Skin epidermis (tissue), 12 donors: ENCODE results near the gene STRIT1.
A peak's percentile ranks its signal among the peaks of the same experiment; 100 is the strongest.
"Not testable (repeated sequence)": the region's sequence is repeated elsewhere in the genome, so short reads cannot be mapped to it uniquely, and the experiment has no call there.

Experiments
- H3K27ac ChIP-seq, 21 experiments: fragments of 200-600 bp; sonication (generic) in 11 of 21; one replicate each; pipeline ENCODE4 v1.5.0; 2020; ENCODE audit warnings: mild to moderate bottlenecking in 3 of 21, inconsistent platforms in 2 of 21, moderate library complexity in 2 of 21
- H3K4me3 ChIP-seq, 7 experiments: fragments of 200-600 bp; sonication (generic) in 2 of 7; one replicate each; pipeline ENCODE4 v1.5.0; 2020; ENCODE audit warnings: inconsistent platforms in 2 of 7, mild to moderate bottlenecking in 2 of 7, moderate library complexity in 1 of 7

STRIT1 gene

DNA sequence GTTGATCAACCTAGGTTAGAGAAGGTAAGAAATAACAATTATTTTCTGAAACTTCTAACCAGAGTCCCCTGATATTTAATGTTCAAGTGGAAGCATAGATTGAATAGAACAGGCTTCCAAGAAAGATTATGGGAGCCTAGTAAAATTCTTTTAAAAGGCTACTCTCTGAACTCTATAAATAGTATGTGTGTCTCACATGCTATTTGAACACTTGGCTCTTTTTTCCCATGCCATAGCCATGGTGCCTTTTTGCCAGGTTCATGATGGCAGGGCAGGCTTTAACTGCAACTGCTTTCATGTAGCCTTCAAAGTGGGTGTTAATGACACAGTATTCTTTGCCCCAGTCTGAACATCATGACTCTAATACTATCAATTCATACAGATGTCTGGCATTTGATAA lies 22.9 kb upstream of the STRIT1 start:
- no peak overlapping the region for H3K4me3 ChIP-seq
- no peak overlapping the region for H3K27ac ChIP-seq

DNA sequence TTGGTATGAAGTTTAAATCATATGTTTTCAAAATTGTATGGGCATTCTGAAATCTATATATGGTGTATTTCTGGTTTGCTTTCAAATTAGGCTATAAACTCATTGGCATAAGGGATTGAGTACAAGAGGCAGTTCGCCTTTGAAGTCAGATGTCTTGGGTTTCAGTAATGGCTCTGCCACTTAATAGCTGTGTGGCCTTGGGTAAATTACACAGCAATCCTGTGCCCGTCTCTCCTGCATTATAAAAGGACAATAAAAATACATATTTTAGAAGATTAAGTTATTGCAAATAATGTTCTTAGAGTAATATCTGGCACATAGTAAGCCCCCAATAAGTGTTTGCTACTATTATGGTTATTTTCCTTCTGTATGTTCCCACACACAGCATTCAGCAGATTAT lies 20.4 kb upstream of the STRIT1 start:
- Histone ChIP-seq H3K27ac (no peak overlapping the region), H3K4me3 (no peak overlapping the region)

DNA sequence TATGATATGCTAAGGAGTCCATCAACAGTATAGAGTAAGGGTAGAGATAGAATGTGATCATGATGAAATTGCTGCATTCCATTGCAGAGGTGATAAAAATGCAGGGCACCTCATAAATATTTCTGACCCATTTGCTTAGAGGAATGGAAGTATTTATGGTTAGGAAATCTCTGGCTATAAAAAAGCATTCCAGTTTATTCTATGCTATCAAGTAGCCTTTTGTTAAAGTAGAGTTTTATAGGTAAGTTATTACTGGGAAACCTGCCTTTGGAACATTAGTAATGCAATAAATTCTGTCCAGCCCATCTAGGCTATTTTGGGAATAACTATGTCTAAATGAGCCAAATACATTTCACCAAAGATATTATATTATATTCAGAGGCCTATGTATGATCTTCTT lies 19.8 kb upstream of the STRIT1 start:
- Histone ChIP-seq H3K4me3 (no peak overlapping the region), H3K27ac (no peak overlapping the region)

DNA sequence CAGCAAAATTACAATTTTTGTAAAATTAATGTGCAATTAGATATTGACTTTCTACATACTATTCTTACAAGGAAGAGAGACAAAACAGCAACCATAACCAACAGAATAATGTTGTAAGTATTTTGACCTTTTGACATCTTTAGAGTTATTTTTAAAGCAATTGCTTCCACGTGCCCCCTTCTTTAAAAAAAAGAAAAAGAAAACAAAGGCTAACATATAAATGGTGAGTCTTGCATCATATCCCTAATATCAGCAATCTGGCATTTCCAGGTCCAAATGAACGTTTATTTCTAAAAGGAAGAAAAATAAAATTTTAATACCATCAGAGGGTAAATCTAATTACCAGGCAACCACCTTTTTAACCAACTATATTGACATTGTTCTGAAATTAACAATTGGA lies 19.3 kb upstream of the STRIT1 start:
- Histone ChIP-seq H3K4me3 (no peak overlapping the region), H3K27ac (no peak overlapping the region)

- Histone ChIP-seq H3K27ac (no peak overlapping the region), H3K4me3 (no peak overlapping the region)
Measured at GRCh38 chr3:155309581-155309980, 16.1 kb upstream of the STRIT1 start.

DNA sequence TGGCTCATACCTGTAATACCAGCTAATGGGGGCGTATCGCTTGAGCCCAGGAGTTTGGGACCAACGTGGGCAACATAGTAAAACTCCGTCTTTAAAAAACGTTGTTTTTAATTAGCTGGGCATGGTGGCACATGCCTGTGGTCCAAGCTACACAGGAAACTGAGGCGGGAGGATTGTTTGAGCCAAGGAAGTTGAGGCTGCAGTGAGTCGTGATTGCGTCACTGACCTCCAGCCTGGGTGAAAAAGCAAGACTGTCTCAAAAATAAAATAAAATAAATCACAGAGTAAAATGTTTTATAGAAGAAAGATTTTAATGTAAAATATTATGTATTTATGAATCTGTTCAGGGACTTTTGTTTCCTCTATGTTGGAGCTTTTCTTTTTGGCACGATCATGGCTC lies 15.3 kb upstream of the STRIT1 start:
- H3K4me3 ChIP-seq: no peak overlapping the region

DNA sequence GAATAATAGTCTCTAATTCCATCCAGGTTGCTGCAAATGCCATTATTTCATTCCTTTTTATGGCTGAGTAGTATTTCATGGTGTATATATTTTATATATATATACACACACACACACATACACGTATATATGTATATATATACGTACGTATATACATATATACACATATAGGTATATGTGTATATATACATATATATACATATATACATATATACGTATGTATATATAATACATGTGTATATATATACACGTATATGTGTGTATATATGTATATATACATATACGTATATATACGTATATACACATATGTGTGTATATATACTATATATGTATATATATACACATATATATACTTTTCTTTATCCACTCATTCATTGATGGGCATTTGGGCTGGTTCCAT lies 13.7 kb upstream of the STRIT1 start:
- Histone ChIP-seq H3K4me3 (no peak overlapping the region), H3K27ac (no peak overlapping the region)

More for the DNA sequence above, 15.3 kb upstream of the STRIT1 start:
- no peak overlapping the region for H3K27ac ChIP-seq

DNA sequence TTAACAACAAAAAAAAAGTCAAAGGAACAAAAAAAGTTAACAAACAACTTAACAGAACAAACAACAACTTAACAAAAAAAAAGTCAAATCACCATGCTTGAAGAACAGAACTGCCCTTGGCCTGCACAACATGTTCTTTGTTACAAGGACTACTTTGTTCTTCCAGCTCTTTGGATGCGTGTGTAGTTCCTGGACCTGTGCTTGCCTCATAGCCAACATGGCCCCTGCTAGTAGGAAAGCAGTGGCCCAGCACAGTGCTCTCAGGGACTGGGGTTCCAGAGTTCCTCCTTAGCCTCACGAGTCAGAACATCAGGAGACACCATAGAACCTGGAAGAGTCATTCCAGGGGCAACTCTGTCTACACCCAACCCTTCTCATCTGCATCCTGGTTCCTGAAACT lies 10.9 kb upstream of the STRIT1 start:
- H3K27ac ChIP-seq: no peak overlapping the region
- H3K4me3 ChIP-seq: no peak overlapping the region

DNA sequence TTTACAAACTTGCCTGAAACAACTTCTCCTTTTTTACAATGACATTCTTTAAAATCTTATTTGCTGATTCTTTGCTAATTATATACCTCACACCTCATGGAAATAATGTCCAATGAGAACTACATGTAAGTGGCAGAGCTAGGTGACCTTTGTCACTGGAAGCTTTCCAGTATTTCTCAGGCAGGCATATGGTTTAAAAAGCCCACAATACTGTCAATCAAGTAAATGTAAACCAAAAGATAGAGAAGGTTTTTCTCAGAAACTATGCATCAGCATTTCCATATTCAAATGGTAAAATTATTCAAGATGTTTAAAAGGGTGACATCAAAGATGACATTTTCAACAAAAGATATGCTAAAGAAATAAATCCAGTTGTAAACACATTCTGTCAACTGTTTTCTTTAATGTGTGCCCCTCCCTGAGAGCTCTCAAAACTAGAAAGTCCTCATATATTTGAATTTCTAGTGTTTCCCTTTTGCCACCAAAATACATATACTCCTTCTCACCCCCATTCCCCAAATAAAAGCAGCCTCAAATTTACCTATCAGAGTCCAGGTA lies 10.1 kb upstream of the STRIT1 start:
- H3K27ac ChIP-seq: no peak overlapping the region

DNA sequence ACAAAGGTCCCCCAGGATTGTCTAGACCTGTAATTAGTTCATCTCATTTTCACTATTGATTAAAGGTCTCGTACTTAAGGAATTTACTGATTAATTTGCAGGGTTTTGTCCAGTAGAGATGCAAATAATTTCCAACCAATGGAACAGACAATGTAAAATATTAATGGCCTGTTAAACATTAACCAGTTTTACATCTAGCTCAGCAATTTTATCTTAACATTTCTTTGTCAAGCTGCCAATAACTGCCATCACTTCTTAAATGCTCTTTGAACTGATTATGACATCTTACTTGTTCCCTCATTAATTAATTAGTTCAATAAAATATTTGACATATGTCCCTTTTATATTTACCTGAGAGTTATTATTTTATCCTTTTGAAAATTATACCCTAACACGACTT lies 9.4 kb upstream of the STRIT1 start:
- H3K27ac ChIP-seq: no peak overlapping the region

More for the DNA sequence above, 10.1 kb upstream of the STRIT1 start:
- H3K4me3 ChIP-seq: no peak overlapping the region

GRCh38 chr3:155302481-155302880 lies 9.0 kb upstream of the STRIT1 start:
- H3K27ac ChIP-seq: no peak overlapping the region
- H3K4me3 ChIP-seq: no peak overlapping the region

More for the DNA sequence above, 9.4 kb upstream of the STRIT1 start:
- no peak overlapping the region for H3K4me3 ChIP-seq

DNA sequence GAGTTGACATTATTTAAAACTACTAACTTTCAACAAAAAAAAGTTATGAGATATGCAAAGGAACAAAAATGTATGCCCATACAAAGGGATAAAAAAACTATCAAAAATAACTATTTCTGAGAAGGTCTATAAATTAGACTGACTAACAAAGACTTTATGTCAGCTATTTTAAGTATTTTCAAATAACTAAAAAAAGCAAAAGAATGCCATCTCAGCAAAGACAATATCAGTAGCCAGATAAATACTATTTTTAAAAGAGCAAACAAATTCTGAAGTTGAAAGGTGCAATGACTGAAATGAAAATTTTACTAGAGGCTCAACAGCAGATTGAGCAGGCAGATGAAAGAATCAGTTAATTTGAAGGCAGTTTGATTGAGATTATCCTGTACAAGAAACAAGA lies 3.6 kb upstream of the STRIT1 start:
- Histone ChIP-seq H3K27ac (no peak overlapping the region), H3K4me3 (no peak overlapping the region)

DNA sequence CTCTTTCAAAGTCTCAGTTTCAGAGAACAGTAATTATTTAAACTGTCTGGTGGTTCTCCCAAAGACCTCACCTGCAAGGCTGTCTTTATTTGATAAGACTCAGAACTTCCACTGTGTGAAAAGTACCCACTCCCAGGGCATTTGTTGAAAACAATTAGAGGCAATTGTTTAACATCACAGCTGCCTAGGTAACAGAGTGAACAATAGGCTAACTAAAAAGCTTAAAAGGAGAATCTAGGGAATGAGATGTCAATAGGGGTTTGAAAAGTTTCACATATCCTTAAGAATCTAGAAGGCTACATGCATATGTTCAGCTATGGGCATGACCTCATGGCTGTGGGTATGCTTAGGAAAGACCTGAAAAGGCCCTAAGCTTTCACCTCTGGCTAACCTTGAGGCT lies 2.9 kb upstream of the STRIT1 start:
- no peak overlapping the region for H3K27ac ChIP-seq
- no peak overlapping the region for H3K4me3 ChIP-seq

- H3K27ac ChIP-seq: no peak overlapping the region
- H3K4me3 ChIP-seq: no peak overlapping the region
Measured at GRCh38 chr3:155292693-155293092, 790 bp downstream of the STRIT1 start.

DNA sequence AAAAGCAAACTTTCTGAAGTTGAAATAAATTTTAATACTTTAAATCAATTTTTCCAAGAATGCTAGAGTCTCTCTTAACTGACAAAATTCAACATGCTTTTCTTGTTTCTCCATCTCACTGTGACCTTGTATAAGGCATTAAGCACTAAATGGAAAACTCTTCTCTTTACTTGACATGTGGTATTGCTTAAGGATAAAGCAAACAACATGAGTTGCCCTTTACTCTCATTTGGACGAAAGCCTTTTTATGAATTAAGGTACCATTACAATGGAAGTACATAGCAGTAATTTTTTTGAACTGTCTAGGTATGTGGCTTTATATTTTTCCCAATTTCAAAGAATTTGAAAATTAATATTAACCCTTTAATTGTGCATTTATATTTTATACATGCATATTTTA lies 1.4 kb downstream of the STRIT1 start:
- no peak overlapping the region for H3K4me3 ChIP-seq
- no peak overlapping the region for H3K27ac ChIP-seq

GRCh38 chr3:155286736-155287135 lies 6.7 kb downstream of the STRIT1 start:
- Histone ChIP-seq H3K4me3 (no peak overlapping the region), H3K27ac (no peak overlapping the region)

GRCh38 chr3:155285936-155286335 lies 7.5 kb downstream of the STRIT1 start:
- Histone ChIP-seq H3K4me3 (no peak overlapping the region), H3K27ac (no peak overlapping the region)

GRCh38 chr3:155283092-155284056 lies 10.1 kb downstream of the STRIT1 start:
- H3K27ac ChIP-seq: peak overlapping the region in 1 of 21 experiments; percentile 63
- H3K4me3 ChIP-seq: no peak overlapping the region

- peak overlapping the region in 1 of 21 experiments; percentile 63 for H3K27ac ChIP-seq
- no peak overlapping the region for H3K4me3 ChIP-seq
Measured at GRCh38 chr3:155282385-155283091, 10.9 kb downstream of the STRIT1 start.

DNA sequence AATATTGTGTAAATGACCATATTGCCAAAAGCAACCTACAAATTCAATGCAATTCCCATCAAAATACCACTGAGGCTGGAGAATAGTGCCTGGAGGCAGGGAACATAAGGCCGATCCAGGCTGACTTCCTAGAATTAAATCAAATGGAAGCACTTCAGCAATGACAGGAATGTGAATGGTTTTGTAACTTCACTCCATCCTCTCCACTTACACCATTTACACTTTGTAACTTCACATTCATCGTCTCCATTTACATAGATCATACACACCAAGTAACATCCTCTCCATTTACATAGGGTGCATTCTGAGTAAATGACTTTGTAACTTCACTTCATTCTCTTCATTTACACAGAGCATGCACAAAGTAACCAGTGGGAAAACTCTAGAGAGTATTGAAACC lies 11.6 kb downstream of the STRIT1 start:
- Histone ChIP-seq H3K27ac (peak overlapping the region in 1 of 21 experiments; percentile 63), H3K4me3 (no peak overlapping the region)

DNA sequence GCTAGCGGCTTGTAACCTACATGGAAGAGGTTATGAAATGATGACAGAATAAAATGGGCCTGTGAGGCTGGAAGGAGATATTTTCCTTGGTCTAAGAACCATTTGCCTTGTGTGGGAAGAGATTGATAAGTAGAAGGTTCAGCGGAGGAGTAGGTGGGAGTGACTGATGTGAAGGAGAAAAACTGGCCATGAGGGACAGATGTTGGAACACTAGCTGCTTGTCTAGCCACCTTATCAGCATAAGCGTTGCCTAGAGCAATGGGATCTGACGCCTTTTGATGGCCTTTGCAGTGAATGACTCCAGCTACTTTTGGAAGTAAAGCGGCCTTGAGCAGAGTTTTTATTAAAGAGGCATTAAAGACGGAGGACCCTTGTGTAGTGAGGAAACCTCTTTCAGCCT lies 17.4 kb downstream of the STRIT1 start:
- H3K27ac ChIP-seq, H3K4me3 ChIP-seq: not testable (repeated sequence)
